Measurements from ENCODE around the gene SYT1. TPM values are rescaled to one million over a fixed set of nuclear protein-coding genes. Genes with fewer than 3 reads are reported as not detected.

The SYT1 gene
- polyA plus RNA-seq, 3 donors = 0.72 TPM; not detected in 2

DNA sequence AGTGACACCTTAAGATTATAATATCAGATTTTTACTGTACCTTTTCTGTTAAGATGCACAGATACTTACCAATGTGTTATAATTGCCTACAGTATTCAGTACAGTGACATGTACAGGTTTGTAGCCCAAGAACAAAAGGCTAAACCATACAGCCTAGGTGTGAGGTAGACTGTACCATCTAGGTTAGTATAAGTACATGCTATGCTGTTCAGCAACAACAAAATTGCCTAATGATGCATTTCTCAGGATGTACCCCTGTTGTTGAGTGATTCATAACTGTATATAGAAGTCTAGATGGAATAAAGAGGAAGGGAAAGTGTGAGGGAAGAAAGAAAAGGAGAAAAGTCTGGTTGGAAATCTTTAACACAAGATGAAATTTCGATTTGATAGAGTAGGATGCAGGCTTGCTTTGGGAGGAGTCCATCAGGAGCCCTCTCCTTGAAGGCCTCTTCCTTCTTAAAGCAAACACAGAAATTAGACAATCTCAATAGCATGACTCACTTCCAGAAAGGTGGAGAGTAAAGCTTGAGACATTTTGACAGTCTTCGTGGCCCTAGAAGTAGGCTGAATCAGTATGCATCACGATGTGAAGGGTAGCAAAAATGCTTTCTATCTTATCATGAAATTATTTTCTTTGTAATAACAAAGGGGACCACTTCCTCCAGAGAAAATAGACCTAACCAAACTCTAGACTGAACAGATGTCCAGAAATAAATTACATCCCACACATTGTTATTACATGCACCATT lies 191.5 kb downstream of the SYT1 start:
- TF ChIP-seq, protein P1, sequence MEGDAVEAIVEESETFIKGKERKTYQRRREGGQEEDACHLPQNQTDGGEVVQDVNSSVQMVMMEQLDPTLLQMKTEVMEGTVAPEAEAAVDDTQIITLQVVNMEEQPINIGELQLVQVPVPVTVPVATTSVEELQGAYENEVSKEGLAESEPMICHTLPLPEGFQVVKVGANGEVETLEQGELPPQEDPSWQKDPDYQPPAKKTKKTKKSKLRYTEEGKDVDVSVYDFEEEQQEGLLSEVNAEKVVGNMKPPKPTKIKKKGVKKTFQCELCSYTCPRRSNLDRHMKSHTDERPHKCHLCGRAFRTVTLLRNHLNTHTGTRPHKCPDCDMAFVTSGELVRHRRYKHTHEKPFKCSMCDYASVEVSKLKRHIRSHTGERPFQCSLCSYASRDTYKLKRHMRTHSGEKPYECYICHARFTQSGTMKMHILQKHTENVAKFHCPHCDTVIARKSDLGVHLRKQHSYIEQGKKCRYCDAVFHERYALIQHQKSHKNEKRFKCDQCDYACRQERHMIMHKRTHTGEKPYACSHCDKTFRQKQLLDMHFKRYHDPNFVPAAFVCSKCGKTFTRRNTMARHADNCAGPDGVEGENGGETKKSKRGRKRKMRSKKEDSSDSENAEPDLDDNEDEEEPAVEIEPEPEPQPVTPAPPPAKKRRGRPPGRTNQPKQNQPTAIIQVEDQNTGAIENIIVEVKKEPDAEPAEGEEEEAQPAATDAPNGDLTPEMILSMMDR (IDR thresholded peaks at IDR 0.05) = no peak
- no peak overlapping the region for H3K4me3 Mint-ChIP-seq
- Histone ChIP-seq H3K4me1 (ENCODE audit: control insufficient read depth in 1 of 2, insufficient read depth in 2 of 2, low read length in 2 of 2) (no peaks in the 10 kb centered on the region), H4K20me1 (ENCODE audit: insufficient read depth, low read length) (no peaks in the 10 kb centered on the region), H3K9ac (ENCODE audit: insufficient read depth, low read length, poor library complexity, severe bottlenecking) (no peak overlapping the region), H3K9me3 (replicated peaks in 1 of 2; ENCODE audit: control insufficient read depth in 1 of 2, insufficient read depth in 1 of 2, low read length in 2 of 2) (no peaks in the 10 kb centered on the region), H3K27ac (ENCODE audit: low read depth in 1 of 2, low read length in 2 of 2) (no peak overlapping the region), H3K36me3 (replicated peaks in 1 of 2; ENCODE audit: control insufficient read depth in 1 of 2, insufficient read depth in 2 of 2, low read length in 2 of 2) (no peaks in the 10 kb centered on the region), H3K4me3 (replicated peaks in 1 of 3; ENCODE audit: low read depth in 2 of 3, low read length in 3 of 3) (no peak overlapping the region), H3K79me2 (ENCODE audit: insufficient read depth, low read length) (no peaks in the 10 kb centered on the region), H3K4me2 (replicated peaks; ENCODE audit: extremely low read depth, low read length, poor library complexity, severe bottlenecking) (no peak overlapping the region), H2AFZ (ENCODE audit: insufficient read depth, low read depth, low read length, poor library complexity, severe bottlenecking) (no peak overlapping the region), H3K27me3 (ENCODE audit: control insufficient read depth in 2 of 2, insufficient read depth in 2 of 2, low read length in 2 of 2) (no peaks in the 10 kb centered on the region)
- no CpG with 5 or more reads among the region's 3 CpGs for WGBS (ENCODE audit: insufficient coverage)
- no peaks in the 10 kb centered on the region for H3K27me3 Mint-ChIP-seq (ENCODE audit: low read depth in 3 of 3)
- H3K27ac Mint-ChIP-seq = no peak overlapping the region
- H3K9me3 Mint-ChIP-seq = no peaks in the 10 kb centered on the region
- intact Hi-C loops (cut with micrococcal nuclease) = no loop called here
- DNase-seq = no peak
- H3K36me3 Mint-ChIP-seq = no peaks in the 10 kb centered on the region
- H3K4me1 Mint-ChIP-seq = no peaks in the 10 kb centered on the region

GRCh38 chr12:79056775-79057174 lies 192.2 kb downstream of the SYT1 start:
- no peaks in the 10 kb centered on the region for H3K27me3 ChIP-seq (ENCODE audit: control insufficient read depth in 2 of 2, insufficient read depth in 2 of 2, low read length in 2 of 2)
- no peak overlapping the region for H3K27ac ChIP-seq (ENCODE audit: low read depth in 1 of 2, low read length in 2 of 2)
- no peak overlapping the region for H2AFZ ChIP-seq (ENCODE audit: insufficient read depth, low read depth, low read length, poor library complexity, severe bottlenecking)
- no peak overlapping the region for H3K4me3 Mint-ChIP-seq
- no peak overlapping the region for H3K4me3 ChIP-seq (replicated peaks in 1 of 3; ENCODE audit: low read depth in 2 of 3, low read length in 3 of 3)
- no peaks in the 10 kb centered on the region for H3K9me3 ChIP-seq (replicated peaks in 1 of 2; ENCODE audit: control insufficient read depth in 1 of 2, insufficient read depth in 1 of 2, low read length in 2 of 2)
- H3K27me3 Mint-ChIP-seq (ENCODE audit: low read depth in 3 of 3) = no peaks in the 10 kb centered on the region
- H3K79me2 ChIP-seq (ENCODE audit: insufficient read depth, low read length) = no peaks in the 10 kb centered on the region
- TF ChIP-seq, protein P1 (IDR thresholded peaks at IDR 0.05) = no peak
- H3K9ac ChIP-seq (ENCODE audit: insufficient read depth, low read length, poor library complexity, severe bottlenecking) = no peak overlapping the region
- no peak for DNase-seq
- H3K9me3 Mint-ChIP-seq = no peaks in the 10 kb centered on the region
- H3K4me2 ChIP-seq (replicated peaks; ENCODE audit: extremely low read depth, low read length, poor library complexity, severe bottlenecking) = no peak overlapping the region
- H3K36me3 Mint-ChIP-seq = no peaks in the 10 kb centered on the region
- intact Hi-C loops (cut with micrococcal nuclease) = no loop called here
- no peaks in the 10 kb centered on the region for H3K36me3 ChIP-seq (replicated peaks in 1 of 2; ENCODE audit: control insufficient read depth in 1 of 2, insufficient read depth in 2 of 2, low read length in 2 of 2)
- no peak overlapping the region for H3K27ac Mint-ChIP-seq
- H3K4me1 Mint-ChIP-seq = no peaks in the 10 kb centered on the region
- no peaks in the 10 kb centered on the region for H3K4me1 ChIP-seq (ENCODE audit: control insufficient read depth in 1 of 2, insufficient read depth in 2 of 2, low read length in 2 of 2)
- H4K20me1 ChIP-seq (ENCODE audit: insufficient read depth, low read length) = no peaks in the 10 kb centered on the region

Measured in CD14-positive monocyte (primary cell).